GM19452 (cell line): ENCODE data around the gene MSANTD1.
"Not testable (repeated sequence)": the region's sequence is repeated elsewhere in the genome, so short reads cannot be mapped to it uniquely, and the experiment has no call there.

Experiments used
- ATAC-seq: cut with Tn5 transposase; IDR thresholded peaks from one replicate; pipeline ENCODE4 v1.9.1; 2021; ENCODE audit not compliant: unreplicated experiment

Gene MSANTD1

DNA sequence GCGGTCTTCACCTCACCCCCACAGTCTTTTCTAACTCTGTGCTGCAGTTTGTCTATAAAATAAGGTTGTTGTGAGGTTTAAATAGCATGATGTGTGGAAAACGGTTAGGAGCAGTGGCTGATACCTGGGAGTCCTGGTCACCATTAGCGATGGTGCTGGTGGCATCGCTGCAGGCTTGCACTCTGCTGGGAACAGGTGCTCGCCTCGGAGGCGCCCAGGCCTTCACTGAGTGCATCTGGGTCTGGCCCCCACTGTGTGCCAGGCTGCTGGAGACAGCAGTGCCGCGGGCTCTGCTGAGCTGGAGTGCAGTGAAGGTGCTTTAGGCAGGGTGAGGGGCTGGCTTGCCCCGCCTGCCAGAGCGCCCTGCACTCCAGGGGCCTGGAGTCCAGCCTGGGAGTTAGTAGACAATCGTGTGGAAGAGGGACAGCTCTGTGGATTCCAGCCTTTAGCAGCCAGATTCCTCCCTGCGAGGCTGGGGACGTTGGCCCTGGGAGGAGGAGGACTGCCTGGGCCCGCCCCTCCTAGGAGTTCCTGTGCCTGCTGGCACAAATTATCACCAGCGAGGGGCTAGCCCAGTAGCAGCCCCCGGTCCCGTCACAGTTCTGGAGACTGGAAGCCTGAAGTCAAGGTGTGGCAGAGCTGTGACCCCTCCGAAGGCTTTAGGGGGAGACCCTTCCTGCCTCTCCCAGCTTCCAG, 51.2 kb downstream of the MSANTD1 start:
- ATAC-seq: no peak

DNA sequence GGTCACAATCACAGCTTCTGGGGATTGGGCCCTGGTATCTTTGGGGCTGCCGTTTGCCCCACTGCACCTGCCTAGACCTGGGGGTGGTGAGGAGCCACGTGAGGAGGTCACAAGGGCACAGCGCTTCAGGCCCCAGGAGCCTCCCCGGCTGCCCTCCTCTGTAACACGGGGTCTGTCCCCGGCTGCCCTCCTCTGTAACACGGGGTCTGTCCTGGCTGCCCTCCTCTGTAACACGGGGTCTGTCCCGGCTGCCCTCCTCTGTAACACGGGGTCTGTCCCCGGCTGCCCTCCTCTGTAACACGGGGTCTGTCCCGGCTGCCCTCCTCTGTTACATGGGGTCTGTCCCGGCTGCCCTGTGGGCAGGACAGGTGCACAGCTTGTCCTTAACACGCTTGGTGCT, 51.9 kb downstream of the MSANTD1 start:
- not testable (repeated sequence) for ATAC-seq

DNA sequence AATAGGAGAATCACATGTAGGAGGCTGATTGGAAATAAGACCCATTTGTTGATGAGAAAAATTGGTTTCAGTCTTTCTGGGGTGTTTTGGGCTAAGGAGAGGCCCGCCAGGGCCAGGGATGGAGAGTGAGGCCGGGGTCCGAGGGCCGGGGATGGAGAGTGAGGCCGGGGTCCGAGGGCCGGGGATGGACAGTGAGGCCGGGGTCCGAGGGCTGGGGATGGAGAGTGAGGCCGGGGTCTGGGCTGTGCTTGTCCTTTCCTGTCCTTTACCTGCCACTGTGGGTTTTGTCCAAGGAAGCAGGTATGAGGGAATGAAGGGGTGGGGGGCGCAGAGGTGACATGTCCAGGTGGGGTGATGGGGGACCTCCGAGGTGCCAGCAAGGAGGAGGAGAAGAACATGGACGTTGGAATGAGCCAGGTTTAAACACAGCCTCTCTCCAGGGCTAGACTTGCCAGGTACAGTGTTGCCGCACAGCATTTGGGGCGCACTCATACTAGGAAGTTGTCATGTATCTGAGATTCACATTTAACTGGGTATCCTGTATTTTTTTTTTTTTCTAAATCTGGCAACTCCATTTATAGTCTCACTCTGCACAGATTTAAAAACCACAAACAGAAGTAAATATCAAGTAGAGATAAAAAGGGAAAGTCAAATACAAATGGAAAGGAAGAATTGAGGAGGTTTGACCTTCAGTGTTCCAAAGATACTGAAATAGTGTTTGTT, 52.7 kb downstream of the MSANTD1 start:
- no peak for ATAC-seq

DNA sequence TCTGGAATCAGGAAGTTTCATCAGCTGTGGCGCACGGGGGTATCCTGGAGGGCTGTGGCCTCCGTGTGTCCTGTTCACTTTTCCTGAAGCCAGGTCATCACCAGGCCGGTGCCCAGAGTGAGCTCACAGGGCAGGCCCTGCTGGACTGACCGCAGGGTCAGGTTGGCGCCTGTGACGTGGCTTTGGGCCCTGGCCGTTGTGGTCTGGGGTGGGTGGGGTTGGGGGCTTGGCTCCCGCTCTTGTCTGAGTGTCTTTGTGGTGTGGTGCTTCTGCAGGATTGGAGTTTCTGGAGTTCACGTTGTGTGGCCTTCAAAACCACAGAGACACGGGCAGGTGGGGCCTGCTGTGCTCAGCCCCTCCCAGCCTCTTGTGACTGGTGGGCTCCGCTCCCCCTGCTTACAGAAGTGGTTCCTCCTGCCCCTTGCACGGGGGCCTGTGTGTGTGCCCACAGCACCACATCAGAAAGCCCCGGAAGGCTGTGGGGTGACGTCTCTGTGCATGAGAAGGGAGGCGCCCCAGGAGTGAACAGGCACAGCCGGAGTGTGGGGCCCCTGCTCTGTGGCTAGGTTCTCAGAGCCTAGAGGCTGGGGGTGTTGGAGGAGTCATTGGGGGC, 53.3 kb downstream of the MSANTD1 start:
- ATAC-seq: no peak

DNA sequence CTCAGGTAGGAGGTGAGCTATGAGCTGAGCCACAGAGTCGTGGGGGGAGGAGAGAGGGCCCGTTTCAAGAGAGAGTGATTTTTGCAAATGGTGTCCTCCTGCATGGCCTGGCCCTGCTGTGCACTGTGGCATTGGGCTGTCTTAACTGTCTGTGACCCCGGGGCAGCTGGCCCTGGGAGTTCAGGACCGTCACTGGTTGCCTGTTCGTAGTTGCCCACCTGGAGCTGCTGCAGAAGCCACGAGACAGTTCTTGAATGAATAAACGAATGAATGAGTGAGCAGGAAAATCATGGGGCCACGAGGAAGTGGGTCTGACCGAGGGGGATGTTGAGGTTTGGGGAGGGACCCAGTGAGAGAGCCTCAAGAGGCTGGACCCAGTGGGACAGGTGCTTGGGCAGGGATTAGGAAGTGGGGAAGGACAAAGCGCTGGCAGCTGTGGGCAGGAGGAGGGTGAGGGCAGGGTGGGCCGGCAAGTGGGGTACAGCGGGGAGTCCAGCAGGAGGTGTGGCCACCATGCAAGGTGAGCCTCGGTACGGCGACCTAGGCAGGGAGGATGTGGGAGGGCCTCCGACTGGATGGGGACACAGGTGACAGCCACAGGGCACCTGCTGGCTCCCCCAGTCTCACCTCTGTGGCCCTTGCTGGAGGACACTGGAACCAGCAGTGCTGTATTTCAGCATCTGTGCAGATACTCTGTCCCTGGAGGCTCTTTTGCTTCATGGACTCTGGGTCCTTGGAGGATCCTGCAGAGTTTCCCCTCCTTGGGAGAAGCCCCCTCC, 54.0 kb downstream of the MSANTD1 start:
- no peak for ATAC-seq

DNA sequence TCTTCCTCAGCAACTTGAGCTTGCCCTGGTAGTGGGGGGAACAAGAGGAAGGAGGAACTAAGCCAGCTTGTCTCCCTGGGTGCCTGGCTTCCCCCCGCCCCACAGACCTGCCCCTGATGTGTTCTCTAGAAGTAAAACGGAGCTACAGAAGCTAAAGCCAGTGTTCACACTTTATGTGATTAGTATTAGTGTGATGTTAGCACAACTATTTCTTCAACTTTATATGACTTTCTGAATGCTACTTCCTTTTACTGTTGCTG, 54.5 kb downstream of the MSANTD1 start:
- ATAC-seq: no peak

DNA sequence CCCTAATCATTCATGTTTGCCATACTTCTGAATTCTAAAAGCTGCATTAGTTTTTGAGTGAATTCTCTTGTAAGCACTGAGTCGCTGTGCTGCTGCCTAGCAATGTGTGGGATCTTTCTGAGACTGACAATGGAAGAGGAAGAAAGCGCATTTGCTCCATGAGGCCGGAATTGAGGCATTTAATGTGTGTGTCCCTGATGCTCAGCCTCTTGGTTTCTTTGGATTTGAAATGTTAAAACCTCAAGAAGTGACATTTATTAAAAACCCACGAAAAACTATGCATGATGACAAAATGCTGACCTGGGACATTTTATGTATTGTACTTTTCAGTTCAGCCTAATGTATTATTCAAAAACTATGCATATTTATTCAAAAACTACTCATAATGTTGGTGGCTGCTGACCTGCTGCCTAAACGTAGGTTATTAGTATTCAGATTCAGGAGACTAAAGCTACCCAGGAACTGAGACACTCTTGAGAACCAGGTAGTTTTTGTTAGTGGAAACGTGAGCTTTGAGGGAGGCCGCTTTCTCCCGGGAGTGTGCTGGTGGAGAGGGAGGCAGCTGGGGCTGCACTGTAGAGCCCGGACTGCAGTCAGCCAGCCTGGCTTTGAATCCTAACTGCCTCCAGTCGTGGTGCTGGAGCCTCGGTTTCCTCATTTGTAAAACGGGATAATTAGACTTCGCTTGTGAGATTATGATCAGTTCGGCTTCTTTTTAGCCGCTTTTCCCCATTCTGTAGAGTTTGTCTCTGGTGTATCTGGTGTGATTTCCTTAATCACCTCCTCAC, 55.2 kb downstream of the MSANTD1 start:
- no peak for ATAC-seq

DNA sequence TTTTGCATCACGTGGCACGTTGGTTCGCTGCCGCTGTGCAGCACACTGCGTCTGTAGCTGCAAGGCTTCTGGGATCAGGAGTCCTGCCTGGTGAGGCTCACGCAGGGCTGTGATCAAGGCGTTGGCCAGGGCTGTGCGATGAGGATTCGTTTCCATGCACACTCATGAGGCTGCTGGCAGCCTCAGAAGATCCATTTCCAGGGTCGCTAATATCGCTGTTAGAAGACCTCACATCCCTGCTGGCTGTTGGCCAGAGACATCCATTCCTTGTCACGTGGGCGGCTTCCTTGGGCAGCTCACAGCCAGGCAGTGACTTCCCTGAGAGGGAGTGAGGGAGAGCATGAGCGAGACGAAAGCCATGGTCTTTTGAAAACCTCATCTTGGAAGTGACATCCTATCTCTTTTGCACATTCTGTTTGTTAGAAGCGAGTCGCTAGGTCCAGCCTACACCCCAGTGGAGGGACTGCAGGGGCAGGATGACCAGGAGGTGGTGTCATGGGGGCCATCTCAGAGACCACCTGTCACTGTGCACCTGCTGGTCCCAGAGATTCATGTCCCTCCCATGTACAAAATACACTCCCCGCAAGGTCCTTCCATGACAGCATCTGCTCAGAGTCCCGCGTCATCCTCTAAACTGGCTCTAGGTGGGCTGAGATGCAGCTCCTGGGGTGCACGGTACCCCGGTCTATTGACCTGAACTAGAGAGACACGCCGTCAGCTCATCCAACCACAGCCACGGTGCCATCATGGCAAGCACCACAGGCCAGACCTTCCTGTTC, 56.1 kb downstream of the MSANTD1 start:
- ATAC-seq: no peak

DNA sequence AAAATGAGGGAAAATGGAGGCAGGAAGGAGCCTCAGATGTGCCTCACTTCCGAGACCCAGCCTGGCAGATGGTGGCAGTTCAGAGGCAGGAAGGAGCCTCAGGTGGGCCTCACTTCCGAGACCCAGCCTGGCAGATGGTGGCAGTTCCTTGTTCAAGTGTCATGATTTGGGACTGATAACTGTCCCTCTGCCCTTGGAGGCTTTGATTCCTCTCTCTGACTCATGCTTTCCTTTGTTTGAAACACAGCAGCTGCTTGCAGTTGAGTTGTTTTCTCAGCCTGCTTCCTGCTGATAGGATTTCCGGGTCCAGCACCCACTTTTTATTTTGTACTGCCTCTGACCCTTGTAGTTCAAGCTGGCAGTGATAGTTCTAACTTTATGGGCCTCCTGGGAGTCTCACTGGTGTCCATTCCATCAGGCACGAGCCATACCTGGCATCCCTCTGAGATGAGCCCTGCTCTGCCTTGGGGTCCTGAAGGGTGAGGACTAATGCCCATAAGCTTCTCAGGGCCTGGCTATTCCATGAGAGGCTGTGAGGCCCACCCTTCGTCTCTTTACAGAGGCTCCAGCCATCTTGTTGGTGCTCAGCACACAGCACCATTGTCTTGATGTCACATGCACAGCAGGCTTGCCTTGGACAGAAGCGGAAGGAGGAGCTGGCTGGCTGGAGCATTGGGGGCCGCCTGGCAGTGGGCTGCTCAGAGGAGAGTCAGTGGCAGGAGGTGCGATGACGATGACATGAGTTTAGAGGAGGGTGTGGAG, 56.8 kb downstream of the MSANTD1 start:
- ATAC-seq: no peak
